Stimulated activated naive CD8-positive, alpha-beta T cell treated with anti-CD3 and anti-CD28 coated beads, Interleukin-15, amount 100 ng/mL, for 72 hours (primary cell): ENCODE results near the gene GATA6.

Source experiments
- ATAC-seq: fragments of 150-1000 bp; cut with Tn5 transposase; 2 replicates; pipeline ENCODE4 v1.10.0; 2021; ENCODE audit warnings: mild to moderate bottlenecking, moderate library complexity
- DNase-seq, 2 donors: peaks; one replicate each; pipeline ENCODE4 v3.0.0; 2021 to 2022
- H3K27ac Mint-ChIP-seq, 2 donors: one replicate each; pipeline ENCODE4 v1.8.0; 2022; ENCODE audit warnings: mild to moderate bottlenecking in 2 of 2, mixed read lengths in 2 of 2, moderate library complexity in 2 of 2
- H3K27me3 Mint-ChIP-seq: one replicate; pipeline ENCODE4 v1.8.0; 2022; ENCODE audit warnings: mixed read lengths
- H3K4me1 Mint-ChIP-seq: one replicate; pipeline ENCODE4 v1.8.0; 2022; ENCODE audit warnings: mild to moderate bottlenecking, mixed read lengths
- H3K4me3 Mint-ChIP-seq, 2 donors: one replicate each; pipeline ENCODE4 v1.8.0; 2022; ENCODE audit warnings: mild to moderate bottlenecking in 2 of 2, mixed read lengths in 2 of 2, moderate library complexity in 1 of 2
- H3K9me3 Mint-ChIP-seq, 2 donors: one replicate each; pipeline ENCODE4 v1.8.0; 2022; ENCODE audit warnings: mixed read lengths in 2 of 2

Gene GATA6

GRCh38 chr18:22224339-22224738, 55.0 kb downstream of the GATA6 start:
- H3K4me3 Mint-ChIP-seq: no peak overlapping the region
- peaks cover 24% of the 10 kb centered on the region for H3K4me1 Mint-ChIP-seq
- H3K9me3 Mint-ChIP-seq: no peaks in the 10 kb centered on the region
- ATAC-seq (no peak), DNase-seq (no peak)
- H3K27ac Mint-ChIP-seq: no peak overlapping the region
- peaks cover 4% of the 10 kb centered on the region for H3K27me3 Mint-ChIP-seq

- ATAC-seq: no peak
- H3K9me3 Mint-ChIP-seq: no peaks in the 10 kb centered on the region
- H3K4me3 Mint-ChIP-seq: no peak overlapping the region
- H3K27me3 Mint-ChIP-seq: peaks cover 7% of the 10 kb centered on the region
- no peak overlapping the region for H3K27ac Mint-ChIP-seq
- no peak for DNase-seq
- H3K4me1 Mint-ChIP-seq: peaks cover 14% of the 10 kb centered on the region
These were observed 57.4 kb downstream of the GATA6 start for GRCh38 chr18:22226801-22227200.

GRCh38 chr18:22228976-22229375, 59.6 kb downstream of the GATA6 start:
- no peak overlapping the region for H3K27ac Mint-ChIP-seq
- no peaks in the 10 kb centered on the region for H3K9me3 Mint-ChIP-seq
- ATAC-seq (no peak), DNase-seq (no peak)
- no peak overlapping the region for H3K4me3 Mint-ChIP-seq
- peaks cover 7% of the 10 kb centered on the region for H3K27me3 Mint-ChIP-seq
- no peaks in the 10 kb centered on the region for H3K4me1 Mint-ChIP-seq

GRCh38 chr18:22229456-22230124, 60.2 kb downstream of the GATA6 start:
- H3K4me1 Mint-ChIP-seq: no peaks in the 10 kb centered on the region
- H3K27ac Mint-ChIP-seq: peak overlapping the region in 1 of 2 donors; percentile 64
- H3K27me3 Mint-ChIP-seq: peaks cover 7% of the 10 kb centered on the region
- H3K4me3 Mint-ChIP-seq: no peak overlapping the region
- no peaks in the 10 kb centered on the region for H3K9me3 Mint-ChIP-seq
- DNase-seq (no peak), ATAC-seq (no peak)

GRCh38 chr18:22230471-22230945, 61.1 kb downstream of the GATA6 start:
- DNase-seq (no peak), ATAC-seq (no peak)
- peaks cover 7% of the 10 kb centered on the region for H3K27me3 Mint-ChIP-seq
- no peak overlapping the region for H3K4me3 Mint-ChIP-seq
- no peaks in the 10 kb centered on the region for H3K4me1 Mint-ChIP-seq
- H3K27ac Mint-ChIP-seq: no peak overlapping the region
- no peaks in the 10 kb centered on the region for H3K9me3 Mint-ChIP-seq

GRCh38 chr18:22233266-22233665, 63.9 kb downstream of the GATA6 start:
- ATAC-seq (no peak), DNase-seq (no peak)
- Mint-ChIP-seq H3K4me3 (no peak overlapping the region), H3K9me3 (peaks cover 0 to 5% of the 10 kb centered on the region in 2 donors), H3K27ac (peak overlapping the region in 1 of 2 donors; percentile 72), H3K4me1 (no peaks in the 10 kb centered on the region), H3K27me3 (peaks cover 7% of the 10 kb centered on the region)

GRCh38 chr18:22238036-22238435, 68.6 kb downstream of the GATA6 start:
- Mint-ChIP-seq H3K4me1 (no peaks in the 10 kb centered on the region), H3K9me3 (peaks cover 0 to 5% of the 10 kb centered on the region in 2 donors), H3K4me3 (no peak overlapping the region), H3K27me3 (no peaks in the 10 kb centered on the region), H3K27ac (peak overlapping the region in 1 of 2 donors; percentile 81)
- peak; percentile 46 for ATAC-seq
- no peak for DNase-seq

GRCh38 chr18:22238681-22239080, 69.3 kb downstream of the GATA6 start:
- peaks cover 0 to 5% of the 10 kb centered on the region in 2 donors for H3K9me3 Mint-ChIP-seq
- H3K4me3 Mint-ChIP-seq: no peak overlapping the region
- no peaks in the 10 kb centered on the region for H3K4me1 Mint-ChIP-seq
- no peak overlapping the region for H3K27ac Mint-ChIP-seq
- H3K27me3 Mint-ChIP-seq: no peaks in the 10 kb centered on the region
- ATAC-seq (no peak), DNase-seq (no peak)

GRCh38 chr18:22241921-22242361, 72.6 kb downstream of the GATA6 start:
- Mint-ChIP-seq H3K27me3 (no peaks in the 10 kb centered on the region), H3K4me1 (no peaks in the 10 kb centered on the region), H3K27ac (no peak overlapping the region), H3K9me3 (peaks cover 0 to 4% of the 10 kb centered on the region in 2 donors), H3K4me3 (no peak overlapping the region)
- ATAC-seq: no peak
- no peak for DNase-seq

- Mint-ChIP-seq H3K27me3 (no peaks in the 10 kb centered on the region), H3K4me1 (no peaks in the 10 kb centered on the region), H3K27ac (no peak overlapping the region), H3K4me3 (no peak overlapping the region), H3K9me3 (no peaks in the 10 kb centered on the region)
- ATAC-seq (no peak), DNase-seq (no peak)
These were observed 74.1 kb downstream of the GATA6 start for GRCh38 chr18:22243513-22243912.

GRCh38 chr18:22250026-22250425, 80.6 kb downstream of the GATA6 start:
- H3K27me3 Mint-ChIP-seq: no peaks in the 10 kb centered on the region
- no peak overlapping the region for H3K4me3 Mint-ChIP-seq
- DNase-seq: no peak
- H3K4me1 Mint-ChIP-seq: no peaks in the 10 kb centered on the region
- no peak for ATAC-seq
- H3K9me3 Mint-ChIP-seq: no peaks in the 10 kb centered on the region
- H3K27ac Mint-ChIP-seq: no peak overlapping the region

- Mint-ChIP-seq H3K9me3 (no peaks in the 10 kb centered on the region), H3K4me1 (no peaks in the 10 kb centered on the region), H3K27me3 (no peaks in the 10 kb centered on the region), H3K4me3 (no peak overlapping the region), H3K27ac (peak overlapping the region in 1 of 2 donors; percentile 15)
- no peak for DNase-seq
- no peak for ATAC-seq
These were observed 81.2 kb downstream of the GATA6 start for GRCh38 chr18:22250591-22250996.
